ENCODE measurements around the gene PLEKHG5.

DNA sequence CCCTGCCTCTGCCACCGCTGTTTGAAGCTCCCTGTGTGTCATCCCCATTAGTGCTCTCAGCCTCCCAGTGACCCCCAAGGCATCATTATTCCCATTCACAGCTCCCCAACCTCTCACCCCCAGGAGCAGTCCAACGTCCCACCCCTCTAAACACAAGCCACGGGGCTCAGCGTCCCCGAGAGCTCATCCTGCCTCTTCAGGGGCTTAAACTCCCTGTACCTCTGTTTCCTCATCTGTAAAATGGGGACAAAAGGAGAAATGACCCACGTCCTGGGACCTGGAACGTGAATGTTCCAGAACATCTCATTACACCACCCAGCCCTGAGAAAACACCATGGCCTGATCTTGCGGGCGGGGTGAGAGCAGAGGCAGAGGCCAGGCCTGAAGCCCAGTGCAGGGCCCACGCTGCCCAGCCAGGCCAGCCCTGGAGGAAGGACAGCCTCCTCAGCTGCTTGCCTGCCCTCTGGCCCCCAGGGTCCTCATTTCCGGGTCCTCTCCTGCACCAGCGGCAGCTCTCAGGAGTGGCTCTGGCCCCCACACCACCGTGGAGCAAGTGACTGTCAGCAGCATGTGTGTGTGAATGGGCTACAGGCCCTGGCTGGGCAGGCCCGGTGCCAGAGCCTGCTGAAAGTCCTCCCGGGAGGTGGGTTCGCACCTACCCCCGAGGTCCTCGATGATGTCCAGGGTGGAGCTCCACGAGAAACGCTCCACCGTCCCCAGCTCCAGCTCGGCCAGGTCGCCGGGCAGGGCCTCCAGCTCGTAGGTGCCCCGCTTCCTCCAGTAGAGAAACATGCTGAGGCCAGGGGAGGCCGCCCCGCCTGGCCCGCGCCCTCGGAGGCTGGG, 14.1 kb upstream of the PLEKHG5 start:
- TF ChIP-seq CTCF (IDR thresholded peaks at IDR 0.05), result no peak
- no peak for TF ChIP-seq POLR2A (IDR thresholded peaks at IDR 0.05)

Data from right lobe of liver (tissue), 4 donors.